Stomach smooth muscle (tissue), 2 donors: ENCODE measurements around the gene PCDHB1.

Source experiments
- H3K27ac ChIP-seq: one replicate; pipeline ENCODE4 v1.7.0; 2013; ENCODE audit warnings: mild to moderate bottlenecking, low read length, inconsistent platforms
- H3K27me3 ChIP-seq, 2 donors: one replicate each; pipeline ENCODE4 v1.7.0; 2013; ENCODE audit warnings: low read length in 2 of 2; ENCODE audit not compliant: insufficient read depth in 2 of 2, control insufficient read depth in 1 of 2
- H3K36me3 ChIP-seq, 2 donors: one replicate each; pipeline ENCODE4 v1.7.0; 2013; ENCODE audit warnings: low read length in 2 of 2; ENCODE audit not compliant: control insufficient read depth in 2 of 2, insufficient read depth in 2 of 2
- H3K4me1 ChIP-seq: one replicate; pipeline ENCODE4 v1.7.0; 2013; ENCODE audit warnings: low read length; ENCODE audit not compliant: control insufficient read depth, insufficient read depth
- H3K4me3 ChIP-seq, 2 donors: one replicate each; pipeline ENCODE4 v1.7.0; 2013; ENCODE audit warnings: low read length in 2 of 2
- H3K9ac ChIP-seq, 2 donors: one replicate each; pipeline ENCODE4 v1.7.0; 2013; ENCODE audit warnings: low read length in 2 of 2, mild to moderate bottlenecking in 1 of 2
- H3K9me3 ChIP-seq, 2 donors: one replicate each; pipeline ENCODE4 v1.7.0; 2013; ENCODE audit warnings: low read length in 2 of 2; ENCODE audit not compliant: control insufficient read depth in 2 of 2
- donor health status: healthy.
- donor health status: Pancreatic carcinoma.

Gene PCDHB1

DNA sequence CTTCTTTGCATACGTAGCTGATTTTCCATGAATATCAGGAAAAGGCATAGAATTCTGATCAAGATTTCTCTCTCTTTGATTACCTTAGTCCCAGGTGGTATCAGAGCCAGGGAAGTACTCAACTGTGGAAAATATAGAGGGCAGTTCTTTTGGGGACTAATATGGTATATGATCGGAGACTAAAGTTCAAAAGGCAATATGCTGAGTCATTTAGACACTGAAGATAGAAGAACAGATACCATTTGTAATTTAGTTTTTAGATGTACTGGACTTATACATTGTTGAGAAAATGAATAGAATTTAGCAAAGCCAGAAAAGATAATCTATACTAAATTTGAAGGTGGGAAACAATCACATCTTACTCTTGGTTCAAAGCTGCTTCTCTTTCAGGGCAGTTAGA, 54.2 kb downstream of the PCDHB1 start:
- Histone ChIP-seq H3K27ac (no peak overlapping the region), H3K27me3 (no peaks in the 10 kb centered on the region), H3K9me3 (peaks cover 10 to 23% of the 10 kb centered on the region in 2 donors), H3K9ac (no peak overlapping the region), H3K4me3 (no peak overlapping the region), H3K36me3 (no peaks in the 10 kb centered on the region), H3K4me1 (no peaks in the 10 kb centered on the region)
